IPS-NIHi11 (cell line): ENCODE results near the gene RABGAP1L.
"Not testable (repeated sequence)": the region's sequence is repeated elsewhere in the genome, so short reads cannot be mapped to it uniquely, and the experiment has no call there.

Experiments
- DNase-seq: peaks from one replicate; pipeline ENCODE4 v3.0.0; 2012; ENCODE audit warnings: mixed read lengths, low spot score

Gene RABGAP1L

GRCh38 chr1:174159252-174160108 lies at the start of gene RABGAP1L:
Gene RABGAP1L (plus strand): TSS chr1:174159520.
- peak; percentile 93 for DNase-seq

- no peak for DNase-seq
Observed at GRCh38 chr1:174110053-174110452, 49.3 kb upstream of the RABGAP1L start.

- DNase-seq = no peak
Observed at GRCh38 chr1:174112489-174113162, 46.7 kb upstream of the RABGAP1L start.

GRCh38 chr1:174114106-174114505 lies 45.2 kb upstream of the RABGAP1L start:
- DNase-seq = no peak

- DNase-seq = peak; percentile 53
Observed at GRCh38 chr1:174114788-174115448, 44.4 kb upstream of the RABGAP1L start.

GRCh38 chr1:174116042-174116441 lies 43.3 kb upstream of the RABGAP1L start:
- DNase-seq = no peak

- DNase-seq = no peak
Observed at GRCh38 chr1:174118751-174119150, 40.6 kb upstream of the RABGAP1L start.

GRCh38 chr1:174122318-174122717 lies 37.0 kb upstream of the RABGAP1L start:
- not testable (repeated sequence) for DNase-seq

- DNase-seq = no peak
Observed at GRCh38 chr1:174123843-174124242, 35.5 kb upstream of the RABGAP1L start.

GRCh38 chr1:174127176-174127575 lies 32.1 kb upstream of the RABGAP1L start:
- not testable (repeated sequence) for DNase-seq

- DNase-seq = no peak
Observed at GRCh38 chr1:174131032-174131638, 28.2 kb upstream of the RABGAP1L start.

- no peak for DNase-seq
Observed at GRCh38 chr1:174134003-174134659, 25.2 kb upstream of the RABGAP1L start.

GRCh38 chr1:174135211-174135610 lies 24.1 kb upstream of the RABGAP1L start:
- DNase-seq = no peak

- DNase-seq = no peak
Observed at GRCh38 chr1:174136714-174137113, 22.6 kb upstream of the RABGAP1L start.

GRCh38 chr1:174142836-174143235 lies 16.5 kb upstream of the RABGAP1L start:
- no peak for DNase-seq

GRCh38 chr1:174143727-174144396 lies 15.5 kb upstream of the RABGAP1L start:
- not testable (repeated sequence) for DNase-seq

GRCh38 chr1:174144397-174144783 lies 14.9 kb upstream of the RABGAP1L start:
- not testable (repeated sequence) for DNase-seq

- no peak for DNase-seq
Observed at GRCh38 chr1:174149216-174149615, 10.1 kb upstream of the RABGAP1L start.

- DNase-seq = no peak
Observed at GRCh38 chr1:174150499-174150898, 8.8 kb upstream of the RABGAP1L start.

- DNase-seq = no peak
Observed at GRCh38 chr1:174152427-174152826, 6.9 kb upstream of the RABGAP1L start.
